GM12878 (cell line): ENCODE data around the gene MPRIP. TPM values are rescaled to one million over a fixed set of nuclear protein-coding genes. Genes with fewer than 3 reads are reported as not detected.

ENCODE experiments used
- BHLHE40 ChIP-seq, 2 experiments: fragments of 450-650 bp in 1 of 2; IDR thresholded peaks; 2 replicates each; pipeline ENCODE4 v1.6.1; 2011 to 2017; ENCODE audit warnings: low read depth in 2 of 2, borderline replicate concordance in 1 of 2, improper control_type of control experiment in 1 of 2, low read length in 1 of 2, mild to moderate bottlenecking in 1 of 2
- FOS ChIP-seq: IDR thresholded peaks from 3 replicates; pipeline ENCODE4 v1.6.1; 2011; ENCODE audit warnings: borderline replicate concordance; ENCODE audit not compliant: insufficient read length; ENCODE audit errors: extremely low read depth
- HDAC2 ChIP-seq: fragments of 200-600 bp; sonication (generic); IDR thresholded peaks from 2 replicates; pipeline ENCODE4 v1.6.1; 2017
- HSF1 ChIP-seq: fragments of 150-350 bp; IDR thresholded peaks from 2 replicates; pipeline ENCODE4 v1.6.1; 2014; ENCODE audit warnings: mild to moderate bottlenecking, low read depth, low read length
- KAT2A ChIP-seq: conservative IDR thresholded peaks from 2 replicates; pipeline ENCODE4 v1.6.1; 2011; ENCODE audit warnings: low read depth, low read length; ENCODE audit not compliant: control insufficient read depth
- LARP7 ChIP-seq: fragments of 450-650 bp; IDR thresholded peaks from 2 replicates; pipeline ENCODE4 v1.6.1; 2017; ENCODE audit warnings: mild to moderate bottlenecking
- MXI1 ChIP-seq: fragments of 150-350 bp; IDR thresholded peaks from 2 replicates; pipeline ENCODE4 v1.6.1; 2011; ENCODE audit warnings: low read depth, mild to moderate bottlenecking, inconsistent platforms, low read length, improper control_type of control experiment
- NFIC ChIP-seq: IDR thresholded peaks from 2 replicates; pipeline ENCODE4 v1.6.1; 2012; ENCODE audit warnings: low read depth, mild to moderate bottlenecking, inconsistent platforms, low read length, moderate library complexity
- NFYB ChIP-seq: IDR thresholded peaks from 2 replicates; pipeline ENCODE4 v1.6.1; 2011; ENCODE audit warnings: low read depth, mild to moderate bottlenecking, low read length, improper control_type of control experiment, moderate library complexity; ENCODE audit not compliant: insufficient read depth
- PBX3 ChIP-seq: IDR thresholded peaks from 2 replicates; pipeline ENCODE4 v1.6.1; 2011; ENCODE audit warnings: mild to moderate bottlenecking, low read depth, low read length, moderate library complexity; ENCODE audit not compliant: insufficient replicate concordance
- SKIL ChIP-seq: fragments of 450-650 bp; IDR thresholded peaks from 2 replicates; pipeline ENCODE4 v1.6.1; 2017; ENCODE audit warnings: mild to moderate bottlenecking, low read depth, inconsistent platforms; ENCODE audit not compliant: poor library complexity, severe bottlenecking
- SREBF2 ChIP-seq: IDR thresholded peaks from 2 replicates; pipeline ENCODE4 v1.6.1; 2012; ENCODE audit warnings: mild to moderate bottlenecking, low read length
- TCF3 ChIP-seq: IDR thresholded peaks from 2 replicates; pipeline ENCODE4 v1.6.1; 2012; ENCODE audit warnings: low read depth, mild to moderate bottlenecking, low read length, borderline replicate concordance; ENCODE audit not compliant: insufficient read depth
- polyA plus RNA-seq, 11 experiments: library from polyadenylated mRNA; depleted of rRNA in 4 of 11; unstranded in 6 of 11; stranded (reverse) in 5 of 11; fragments of >200 nt; fragmentation: Nextera tagmentation in 4 of 11; fragmentation: Illumina TruSeq in 1 of 11; extraction: Ambion mirVana in 4 of 11; extraction: Trizol in 1 of 11; gene quantifications; 1 replicate in 1 of 11; 2 replicates in 10 of 11; pipeline versions ENCODE4 v1.2.1 to v1.2.3, GENCODE V29; 2011 to 2016; ENCODE audit warnings: inconsistent platforms in 2 of 11, missing spikeins in 2 of 11, low read depth in 1 of 11
- total RNA-seq, 4 experiments: library from RNA; depleted of rRNA in 3 of 4; stranded (reverse); fragments of >200 nt in 3 of 4; fragmentation: Illumina TruSeq in 1 of 4; extraction: Trizol in 1 of 4; gene quantifications; 2 replicates each; pipeline versions ENCODE4 v1.2.1 to v1.2.3, GENCODE V29; 2013 to 2021
- TF ChIP-seq, protein P1 (sequence below): fragments of 450-650 bp; IDR thresholded peaks from 2 replicates; pipeline ENCODE4 v1.6.1; 2017; ENCODE audit warnings: mild to moderate bottlenecking, moderate library complexity
- TF ChIP-seq, protein P2 (sequence below): fragments of 450-650 bp; IDR thresholded peaks from 2 replicates; pipeline ENCODE4 v1.6.1; 2017; ENCODE audit warnings: low read depth, mild to moderate bottlenecking, moderate library complexity
- TF ChIP-seq, protein P3 (sequence below): IDR thresholded peaks from 2 replicates; pipeline ENCODE4 v1.6.1; 2011; ENCODE audit warnings: low read depth, mild to moderate bottlenecking, low read length, moderate library complexity, borderline replicate concordance; ENCODE audit errors: extremely low read depth

Gene MPRIP
- total and polyA plus RNA-seq, 10 of the 15 experiments (the other 5 are each of a cell fraction or from before 2014, with no cell fraction given) = 16.5 to 168 (median 71.7) TPM

DNA sequence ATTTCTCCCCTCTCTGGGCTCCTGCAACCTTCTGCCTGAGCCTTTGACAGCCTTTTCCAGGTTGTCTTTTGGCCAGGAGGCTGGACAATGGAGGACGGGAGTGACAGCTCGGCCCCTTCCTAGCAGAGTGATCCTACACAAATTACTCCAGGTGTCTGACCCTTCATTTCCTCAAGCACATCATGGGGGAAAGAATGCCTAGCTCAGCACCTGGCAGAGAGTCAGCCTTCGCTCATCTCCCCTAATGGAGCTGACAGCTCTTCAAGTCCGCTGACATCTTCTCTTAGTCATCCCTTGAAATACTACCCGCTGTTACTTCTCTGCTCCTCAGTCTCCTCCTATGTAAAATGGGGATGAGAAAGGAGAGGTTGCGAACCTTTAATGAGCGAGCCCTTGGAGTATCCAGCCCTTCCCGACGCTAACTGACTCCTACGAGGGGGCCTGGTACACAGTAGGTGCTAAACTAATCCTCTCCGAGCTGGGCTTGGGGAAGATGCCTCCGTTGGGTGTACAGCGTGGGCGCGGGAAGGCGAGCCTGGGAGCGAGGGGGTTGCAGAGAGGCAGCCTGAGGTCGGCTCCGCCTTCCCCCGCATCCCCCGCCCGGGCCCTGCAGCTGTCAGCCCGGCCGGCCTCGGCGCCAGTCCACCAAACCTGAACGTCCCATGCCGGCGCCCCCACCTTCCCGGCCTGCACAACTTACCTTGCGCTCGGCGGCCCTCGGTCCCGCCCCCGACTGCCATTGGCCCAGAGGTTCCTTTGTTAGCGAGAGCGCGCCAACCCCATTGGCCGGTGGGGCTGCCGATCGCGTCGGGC lies 480 bp upstream of the MPRIP start (continued):
- TF ChIP-seq HSF1 = no peak
- no peak for TF ChIP-seq NFIC
- TF ChIP-seq TCF3 = peak; percentile 68; the same call in 1 of the 2 replicates
- TF ChIP-seq SREBF2 = no peak
- TF ChIP-seq HDAC2 = no peak
- TF ChIP-seq BHLHE40 (IDR thresholded peaks at IDR 0.05; ENCODE audit: borderline replicate concordance in 1 of 2, low read depth in 2 of 2, low read length in 1 of 2) = peak in 1 of 2 experiments; percentile 49; a peak in 1 of 4 replicates
- TF ChIP-seq, protein P1, sequence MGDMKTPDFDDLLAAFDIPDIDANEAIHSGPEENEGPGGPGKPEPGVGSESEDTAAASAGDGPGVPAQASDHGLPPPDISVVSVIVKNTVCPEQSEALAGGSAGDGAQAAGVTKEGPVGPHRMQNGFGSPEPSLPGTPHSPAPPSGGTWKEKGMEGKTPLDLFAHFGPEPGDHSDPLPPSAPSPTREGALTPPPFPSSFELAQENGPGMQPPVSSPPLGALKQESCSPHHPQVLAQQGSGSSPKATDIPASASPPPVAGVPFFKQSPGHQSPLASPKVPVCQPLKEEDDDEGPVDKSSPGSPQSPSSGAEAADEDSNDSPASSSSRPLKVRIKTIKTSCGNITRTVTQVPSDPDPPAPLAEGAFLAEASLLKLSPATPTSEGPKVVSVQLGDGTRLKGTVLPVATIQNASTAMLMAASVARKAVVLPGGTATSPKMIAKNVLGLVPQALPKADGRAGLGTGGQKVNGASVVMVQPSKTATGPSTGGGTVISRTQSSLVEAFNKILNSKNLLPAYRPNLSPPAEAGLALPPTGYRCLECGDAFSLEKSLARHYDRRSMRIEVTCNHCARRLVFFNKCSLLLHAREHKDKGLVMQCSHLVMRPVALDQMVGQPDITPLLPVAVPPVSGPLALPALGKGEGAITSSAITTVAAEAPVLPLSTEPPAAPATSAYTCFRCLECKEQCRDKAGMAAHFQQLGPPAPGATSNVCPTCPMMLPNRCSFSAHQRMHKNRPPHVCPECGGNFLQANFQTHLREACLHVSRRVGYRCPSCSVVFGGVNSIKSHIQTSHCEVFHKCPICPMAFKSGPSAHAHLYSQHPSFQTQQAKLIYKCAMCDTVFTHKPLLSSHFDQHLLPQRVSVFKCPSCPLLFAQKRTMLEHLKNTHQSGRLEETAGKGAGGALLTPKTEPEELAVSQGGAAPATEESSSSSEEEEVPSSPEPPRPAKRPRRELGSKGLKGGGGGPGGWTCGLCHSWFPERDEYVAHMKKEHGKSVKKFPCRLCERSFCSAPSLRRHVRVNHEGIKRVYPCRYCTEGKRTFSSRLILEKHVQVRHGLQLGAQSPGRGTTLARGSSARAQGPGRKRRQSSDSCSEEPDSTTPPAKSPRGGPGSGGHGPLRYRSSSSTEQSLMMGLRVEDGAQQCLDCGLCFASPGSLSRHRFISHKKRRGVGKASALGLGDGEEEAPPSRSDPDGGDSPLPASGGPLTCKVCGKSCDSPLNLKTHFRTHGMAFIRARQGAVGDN = no peak
- 0 out of 2 replicates have a peak, but pooled peaks have one; percentile 23 for TF ChIP-seq LARP7
- TF ChIP-seq, protein P2, sequence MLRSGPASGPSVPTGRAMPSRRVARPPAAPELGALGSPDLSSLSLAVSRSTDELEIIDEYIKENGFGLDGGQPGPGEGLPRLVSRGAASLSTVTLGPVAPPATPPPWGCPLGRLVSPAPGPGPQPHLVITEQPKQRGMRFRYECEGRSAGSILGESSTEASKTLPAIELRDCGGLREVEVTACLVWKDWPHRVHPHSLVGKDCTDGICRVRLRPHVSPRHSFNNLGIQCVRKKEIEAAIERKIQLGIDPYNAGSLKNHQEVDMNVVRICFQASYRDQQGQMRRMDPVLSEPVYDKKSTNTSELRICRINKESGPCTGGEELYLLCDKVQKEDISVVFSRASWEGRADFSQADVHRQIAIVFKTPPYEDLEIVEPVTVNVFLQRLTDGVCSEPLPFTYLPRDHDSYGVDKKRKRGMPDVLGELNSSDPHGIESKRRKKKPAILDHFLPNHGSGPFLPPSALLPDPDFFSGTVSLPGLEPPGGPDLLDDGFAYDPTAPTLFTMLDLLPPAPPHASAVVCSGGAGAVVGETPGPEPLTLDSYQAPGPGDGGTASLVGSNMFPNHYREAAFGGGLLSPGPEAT = 0 out of 2 replicates have a peak, but pooled peaks have one; percentile 10
- TF ChIP-seq NFYB = peak; percentile 92
- peak; percentile 96 for TF ChIP-seq PBX3
- no peak for TF ChIP-seq KAT2A
- no peak for TF ChIP-seq SKIL
- 0 out of 2 replicates have a peak, but pooled peaks have one; percentile 54 for TF ChIP-seq MXI1
- TF ChIP-seq FOS = peak; percentile 60
- TF ChIP-seq, protein P3, sequence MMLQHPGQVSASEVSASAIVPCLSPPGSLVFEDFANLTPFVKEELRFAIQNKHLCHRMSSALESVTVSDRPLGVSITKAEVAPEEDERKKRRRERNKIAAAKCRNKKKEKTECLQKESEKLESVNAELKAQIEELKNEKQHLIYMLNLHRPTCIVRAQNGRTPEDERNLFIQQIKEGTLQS = no peak
